IPS-11a (cell line): ENCODE data around the gene PFKFB3.
"Not testable (repeated sequence)": the region's sequence is repeated elsewhere in the genome, so short reads cannot be mapped to it uniquely, and the experiment has no call there.

Source experiments
- H3K4me3 ChIP-seq: one replicate; pipeline ENCODE4 v1.5.1; 2013; ENCODE audit warnings: low read depth, low read length, control low read depth

The PFKFB3 gene

DNA sequence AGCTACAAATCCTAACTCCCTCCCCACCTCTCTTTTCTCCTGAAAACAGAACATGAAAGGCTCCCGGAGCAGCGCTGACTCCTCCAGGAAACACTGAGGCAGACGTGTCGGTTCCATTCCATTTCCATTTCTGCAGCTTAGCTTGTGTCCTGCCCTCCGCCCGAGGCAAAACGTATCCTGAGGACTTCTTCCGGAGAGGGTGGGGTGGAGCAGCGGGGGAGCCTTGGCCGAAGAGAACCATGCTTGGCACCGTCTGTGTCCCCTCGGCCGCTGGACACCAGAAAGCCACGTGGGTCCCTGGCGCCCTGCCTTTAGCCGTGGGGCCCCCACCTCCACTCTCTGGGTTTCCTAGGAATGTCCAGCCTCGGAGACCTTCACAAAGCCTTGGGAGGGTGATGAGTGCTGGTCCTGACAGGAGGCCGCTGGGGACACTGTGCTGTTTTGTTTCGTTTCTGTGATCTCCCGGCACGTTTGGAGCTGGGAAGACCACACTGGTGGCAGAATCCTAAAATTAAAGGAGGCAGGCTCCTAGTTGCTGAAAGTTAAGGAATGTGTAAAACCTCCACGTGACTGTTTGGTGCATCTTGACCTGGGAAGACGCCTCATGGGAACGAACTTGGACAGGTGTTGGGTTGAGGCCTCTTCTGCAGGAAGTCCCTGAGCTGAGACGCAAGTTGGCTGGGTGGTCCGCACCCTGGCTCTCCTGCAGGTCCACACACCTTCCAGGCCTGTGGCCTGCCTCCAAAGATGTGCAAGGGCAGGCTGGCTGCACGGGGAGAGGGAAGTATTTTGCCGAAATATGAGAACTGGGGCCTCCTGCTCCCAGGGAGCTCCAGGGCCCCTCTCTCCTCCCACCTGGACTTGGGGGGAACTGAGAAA is 30.4 kb downstream of the PFKFB3 start:
- no peak overlapping the region for H3K4me3 ChIP-seq

DNA sequence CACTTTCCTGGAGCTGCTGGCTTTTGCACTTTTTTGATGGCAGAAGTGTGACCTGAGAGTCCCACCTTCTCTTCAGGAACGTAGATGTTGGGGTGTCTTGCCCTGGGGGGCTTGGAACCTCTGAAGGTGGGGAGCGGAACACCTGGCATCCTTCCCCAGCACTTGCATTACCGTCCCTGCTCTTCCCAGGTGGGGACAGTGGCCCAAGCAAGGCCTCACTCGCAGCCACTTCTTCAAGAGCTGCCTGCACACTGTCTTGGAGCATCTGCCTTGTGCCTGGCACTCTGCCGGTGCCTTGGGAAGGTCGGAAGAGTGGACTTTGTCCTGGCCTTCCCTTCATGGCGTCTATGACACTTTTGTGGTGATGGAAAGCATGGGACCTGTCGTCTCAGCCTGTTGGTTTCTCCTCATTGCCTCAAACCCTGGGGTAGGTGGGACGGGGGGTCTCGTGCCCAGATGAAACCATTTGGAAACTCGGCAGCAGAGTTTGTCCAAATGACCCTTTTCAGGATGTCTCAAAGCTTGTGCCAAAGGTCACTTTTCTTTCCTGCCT is 31.1 kb downstream of the PFKFB3 start:
- H3K4me3 ChIP-seq = no peak overlapping the region

DNA sequence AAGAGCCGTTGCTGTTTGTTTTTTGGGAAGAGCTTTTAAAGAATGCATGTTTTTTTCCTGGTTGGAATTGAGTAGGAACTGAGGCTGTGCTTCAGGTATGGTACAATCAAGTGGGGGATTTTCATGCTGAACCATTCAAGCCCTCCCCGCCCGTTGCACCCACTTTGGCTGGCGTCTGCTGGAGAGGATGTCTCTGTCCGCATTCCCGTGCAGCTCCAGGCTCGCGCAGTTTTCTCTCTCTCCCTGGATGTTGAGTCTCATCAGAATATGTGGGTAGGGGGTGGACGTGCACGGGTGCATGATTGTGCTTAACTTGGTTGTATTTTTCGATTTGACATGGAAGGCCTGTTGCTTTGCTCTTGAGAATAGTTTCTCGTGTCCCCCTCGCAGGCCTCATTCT is 31.6 kb downstream of the PFKFB3 start:
- H3K4me3 ChIP-seq = no peak overlapping the region

DNA sequence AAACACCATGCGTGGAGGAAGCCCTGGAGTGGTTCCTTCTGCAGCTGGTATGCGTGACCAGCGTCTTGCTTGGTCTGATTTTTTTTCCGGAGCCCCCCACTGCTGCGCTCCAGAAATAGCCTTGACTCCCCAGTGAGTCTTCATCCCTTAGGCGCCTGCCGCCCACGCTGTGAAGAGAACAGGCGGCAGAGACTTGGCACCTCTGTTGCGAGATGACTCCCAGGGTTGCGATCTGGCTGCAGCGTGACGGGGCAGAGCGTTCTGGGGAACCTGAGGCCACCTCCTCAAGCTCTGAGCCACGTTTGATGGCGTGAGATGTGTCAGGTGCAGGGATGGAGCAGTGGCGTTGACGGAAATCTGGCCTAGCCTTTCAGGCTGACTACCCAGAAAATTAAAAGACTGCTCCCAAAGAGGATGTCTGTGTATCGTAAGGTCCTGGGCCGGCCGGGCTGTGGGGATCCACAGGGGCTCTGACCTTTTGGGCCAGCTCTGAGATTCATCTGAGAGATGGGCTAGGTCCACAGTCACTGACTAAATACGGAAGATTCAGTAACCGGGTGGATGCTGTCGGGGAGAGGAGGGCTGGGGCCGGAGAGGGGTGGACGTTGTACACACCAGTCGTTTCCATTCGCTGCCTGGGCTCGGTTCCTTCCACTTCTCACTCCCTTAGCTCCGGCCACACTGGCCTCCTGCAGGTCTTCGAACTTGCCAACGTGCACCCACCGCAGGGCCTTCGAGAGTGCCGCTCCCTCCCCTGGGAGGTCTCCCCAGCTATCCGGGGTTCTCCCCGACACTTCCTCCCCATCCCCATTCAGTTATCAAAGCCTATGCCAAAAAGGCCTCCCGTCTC is 33.8 kb downstream of the PFKFB3 start:
- H3K4me3 ChIP-seq = no peak overlapping the region

DNA sequence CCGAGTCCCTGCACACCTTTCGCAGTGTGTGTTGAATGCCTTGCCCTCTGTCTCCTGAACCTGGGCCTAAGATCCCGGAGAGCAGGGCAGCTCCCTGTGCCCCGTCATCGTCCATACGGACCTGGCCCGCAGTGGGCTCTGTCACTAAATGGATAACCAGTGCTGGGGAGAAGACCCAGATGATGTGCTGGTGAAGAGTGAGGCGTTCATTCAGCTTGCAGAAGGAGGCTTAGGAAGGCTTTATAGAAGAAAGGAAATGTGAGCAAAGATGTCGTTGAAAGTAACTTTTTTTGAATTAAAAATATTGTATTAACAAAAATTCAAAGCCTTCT is 34.4 kb downstream of the PFKFB3 start:
- no peak overlapping the region for H3K4me3 ChIP-seq

DNA sequence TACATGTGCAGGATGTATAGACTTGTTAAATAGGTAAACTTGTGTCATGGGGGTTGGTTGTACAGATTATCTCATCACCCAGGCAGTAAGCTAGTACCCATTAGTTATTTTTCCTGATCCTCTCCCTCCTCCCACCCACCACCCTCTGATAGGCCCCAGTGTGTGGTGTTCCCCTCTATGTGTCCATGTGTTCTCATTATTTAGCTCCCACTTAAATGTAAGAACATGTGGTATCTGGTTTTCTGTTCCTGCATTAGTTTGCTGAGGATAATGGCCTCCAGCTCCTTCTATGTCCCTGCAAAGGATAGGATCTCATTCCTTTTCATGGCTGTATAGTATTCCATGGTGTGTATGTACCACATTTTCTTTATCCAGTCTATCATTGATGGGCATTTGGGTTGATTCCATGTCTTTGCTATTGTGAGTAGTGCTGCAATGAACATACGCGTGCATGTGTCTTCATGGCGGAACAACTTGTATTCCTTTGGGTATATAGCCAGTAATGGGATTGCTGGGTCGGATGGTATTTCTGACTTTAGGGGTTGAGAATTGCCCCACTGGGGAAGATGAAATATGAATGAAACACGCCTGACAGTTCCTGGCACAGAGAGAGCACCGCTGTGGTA is 36.0 kb downstream of the PFKFB3 start:
- H3K4me3 ChIP-seq = not testable (repeated sequence)

DNA sequence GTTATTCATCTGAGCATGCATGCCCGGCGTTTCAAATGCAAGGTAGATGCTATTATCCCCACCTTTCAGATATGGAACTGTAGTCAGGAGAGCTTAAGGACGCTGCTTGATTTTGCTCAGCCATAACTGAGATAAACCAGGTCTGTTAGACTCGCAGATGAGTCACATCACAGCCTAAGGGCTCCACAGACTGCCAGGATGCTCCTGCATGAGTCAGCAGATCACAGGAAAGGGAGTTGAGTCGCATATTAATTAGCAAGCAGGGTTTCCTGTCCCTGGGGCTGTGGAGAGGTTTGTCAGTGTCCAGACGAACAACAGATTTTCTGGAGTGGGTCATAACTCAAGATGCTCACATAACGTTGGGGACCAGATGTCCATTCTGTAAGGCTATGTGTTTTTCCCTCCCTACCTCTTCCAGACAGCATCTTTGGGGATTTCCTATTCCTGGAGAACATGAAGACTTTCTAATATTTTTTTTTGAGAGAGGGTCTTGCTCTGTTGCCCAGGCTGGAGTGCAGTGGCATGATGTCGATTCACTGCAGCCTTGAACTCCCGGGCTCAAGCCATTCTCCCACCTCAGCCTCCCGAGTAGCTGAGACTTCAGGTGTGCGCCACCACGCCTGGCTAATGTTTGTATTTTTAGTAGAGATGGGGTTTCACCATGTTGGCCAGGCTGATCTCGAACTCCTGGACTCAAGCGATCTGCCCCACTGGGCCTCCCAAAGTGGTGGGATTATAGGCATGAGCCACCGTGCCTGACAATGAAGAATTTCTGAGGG is 36.7 kb downstream of the PFKFB3 start:
- no peak overlapping the region for H3K4me3 ChIP-seq

DNA sequence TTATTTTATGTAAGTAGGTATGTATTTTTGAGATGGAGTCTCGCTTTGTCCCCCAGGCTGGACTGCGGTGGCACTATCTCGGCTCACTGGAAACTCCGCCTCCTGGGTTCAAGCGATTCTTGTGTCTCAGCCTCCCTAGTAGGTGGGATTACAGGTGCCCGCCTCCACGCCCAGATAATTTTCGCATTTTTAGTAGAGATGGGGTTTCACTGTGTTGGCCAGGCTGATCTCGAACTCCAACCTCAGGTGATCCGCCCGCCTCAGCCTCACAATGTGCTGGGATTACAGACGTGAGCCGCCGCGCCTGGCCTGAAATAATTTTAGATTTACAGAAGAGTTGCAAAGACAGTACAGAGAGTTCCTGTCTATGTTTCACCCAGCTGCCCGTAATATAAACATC is 37.5 kb downstream of the PFKFB3 start:
- H3K4me3 ChIP-seq = no peak overlapping the region

DNA sequence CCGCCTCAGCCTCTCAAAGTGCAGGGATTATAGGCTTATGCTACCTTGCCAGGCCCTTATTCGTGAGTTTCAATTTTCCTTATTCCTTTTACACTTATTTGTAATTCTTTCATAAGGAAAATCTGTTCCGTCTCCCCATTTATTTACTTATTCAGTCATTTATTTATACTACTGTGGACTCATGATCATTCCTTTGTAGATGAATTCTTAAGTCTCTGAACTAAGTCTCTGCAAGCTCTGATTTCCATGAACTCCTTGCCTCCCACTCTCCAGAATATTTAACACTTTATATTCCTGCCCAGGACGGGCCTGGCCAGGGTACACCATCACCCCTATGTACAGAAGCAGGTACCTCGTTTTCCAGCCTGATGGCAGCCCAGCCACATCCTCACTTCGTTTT is 39.4 kb downstream of the PFKFB3 start:
- H3K4me3 ChIP-seq = no peak overlapping the region

DNA sequence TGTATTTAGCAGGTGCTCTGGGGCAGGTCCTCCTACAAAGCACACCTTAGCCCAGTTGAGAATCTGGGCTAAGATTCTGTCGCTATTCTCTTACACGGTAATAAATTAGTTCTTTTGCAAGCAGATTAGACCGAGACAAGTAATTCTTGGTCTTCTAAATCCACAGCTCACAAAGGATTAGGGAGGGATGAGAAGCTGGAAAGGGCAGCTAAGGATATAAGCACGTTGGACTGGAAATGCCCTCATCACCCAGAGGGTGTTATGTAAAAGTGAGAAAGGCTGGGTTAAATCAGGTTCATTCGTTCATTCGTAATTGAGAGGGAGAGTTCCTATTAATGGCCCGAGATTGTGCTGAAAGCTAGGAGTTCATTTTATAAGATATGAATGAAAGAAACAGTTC is 41.8 kb downstream of the PFKFB3 start:
- H3K4me3 ChIP-seq = no peak overlapping the region

DNA sequence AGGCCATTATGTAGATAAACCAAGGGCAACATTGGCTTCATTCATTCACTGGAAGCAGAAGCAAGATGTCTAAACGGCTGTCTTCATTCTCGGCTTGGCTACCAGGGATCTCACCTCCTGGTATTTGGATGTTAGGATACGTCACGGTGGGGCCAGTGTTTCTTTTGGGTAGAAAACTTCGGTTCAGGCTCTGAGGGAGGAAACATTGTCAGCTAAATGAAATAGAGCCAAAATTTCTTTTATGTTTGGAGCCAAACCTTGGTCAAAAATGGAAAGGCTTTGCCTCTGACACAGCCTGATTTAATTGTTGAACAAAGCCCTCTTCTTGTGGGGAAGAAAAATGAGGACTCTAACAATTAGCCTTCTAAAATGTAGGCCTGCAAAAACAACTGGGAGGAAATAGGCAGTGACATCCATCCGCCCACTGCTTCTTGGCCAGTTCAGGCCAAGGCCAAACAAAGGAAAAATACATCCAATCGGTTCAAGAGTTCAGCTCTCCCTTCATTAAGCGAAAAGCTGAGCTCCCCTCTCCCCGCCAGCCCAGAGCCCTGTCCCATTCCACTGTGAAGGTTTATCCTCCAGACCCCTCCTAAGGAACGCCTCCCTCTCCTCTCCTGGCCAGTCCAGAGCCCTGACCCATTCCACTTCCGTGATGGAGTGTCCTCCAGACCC is 44.4 kb downstream of the PFKFB3 start:
- H3K4me3 ChIP-seq = no peak overlapping the region

DNA sequence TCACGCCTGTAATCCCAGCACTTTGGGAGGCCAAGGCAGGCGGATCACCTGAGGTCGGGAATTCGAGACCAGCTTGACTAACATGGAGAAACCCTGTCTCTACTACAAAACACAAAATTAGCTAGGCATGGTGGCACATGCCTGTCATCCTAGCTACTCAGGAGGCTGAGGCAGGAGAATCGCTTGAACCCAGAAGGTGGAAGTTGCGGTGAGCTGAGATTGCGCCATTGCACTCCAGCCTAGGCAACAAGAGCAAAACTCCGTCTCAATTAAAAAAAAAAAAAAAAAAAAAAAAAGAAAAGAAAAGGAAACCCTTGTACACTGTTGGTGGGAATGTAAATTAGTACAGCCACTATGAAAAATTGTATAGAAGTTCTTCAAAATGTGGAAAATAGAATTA is 46.2 kb downstream of the PFKFB3 start:
- not testable (repeated sequence) for H3K4me3 ChIP-seq

DNA sequence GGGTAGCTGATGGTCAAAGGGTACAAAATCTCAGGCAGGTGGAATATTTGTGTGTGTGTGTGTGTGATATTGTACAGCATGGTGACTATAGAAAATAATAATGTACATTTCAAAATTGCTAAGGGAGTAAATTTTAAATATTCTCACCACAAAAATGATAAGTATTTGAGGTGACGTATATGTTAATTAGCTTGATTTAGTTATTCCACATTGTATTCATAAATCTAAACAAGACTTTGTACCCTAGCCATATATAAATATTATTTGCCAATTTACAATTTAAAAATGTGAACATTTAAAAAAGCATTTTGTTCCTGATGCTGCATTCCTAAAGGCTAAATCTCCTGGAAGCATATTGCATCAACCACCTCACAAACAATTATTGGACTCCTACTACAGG is 47.0 kb downstream of the PFKFB3 start:
- no peak overlapping the region for H3K4me3 ChIP-seq

DNA sequence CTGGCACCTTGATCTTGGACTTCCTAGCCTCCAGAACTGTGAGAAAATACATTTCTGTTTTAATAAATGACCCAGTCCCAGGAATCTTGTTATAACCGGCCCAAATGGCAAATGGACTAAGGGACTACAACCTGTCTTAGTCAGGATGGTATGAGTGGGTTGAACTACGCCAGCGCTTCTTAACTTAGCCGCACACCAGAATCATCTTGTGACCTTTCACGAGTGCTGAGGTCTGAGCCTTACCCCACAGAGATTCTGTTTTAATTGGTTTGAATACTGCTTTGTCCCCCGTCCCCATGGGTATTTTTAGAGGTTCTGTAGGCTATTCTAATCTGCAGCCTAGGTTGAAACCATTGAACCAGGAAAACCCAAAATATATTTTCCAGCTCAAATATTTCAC is 48.0 kb downstream of the PFKFB3 start:
- no peak overlapping the region for H3K4me3 ChIP-seq

DNA sequence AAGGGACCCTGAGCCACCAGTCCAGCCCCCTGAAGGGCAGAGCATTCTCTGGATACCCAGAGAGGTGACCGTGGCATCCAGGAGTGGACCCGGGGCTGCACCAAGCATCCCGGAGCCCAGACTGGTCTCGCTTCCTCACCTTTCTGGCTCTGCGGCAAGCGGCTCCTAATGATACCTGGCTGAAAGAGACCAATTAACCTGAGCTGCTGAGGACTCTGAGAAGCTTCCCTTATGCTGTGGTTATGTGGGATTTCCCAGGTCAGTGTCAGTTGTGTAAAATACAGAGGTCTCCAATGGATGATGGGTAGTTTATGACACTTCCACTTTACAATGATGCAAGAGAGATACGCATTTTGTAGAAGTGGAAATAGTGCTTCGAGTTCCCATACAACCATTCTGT is 51.5 kb downstream of the PFKFB3 start:
- H3K4me3 ChIP-seq = no peak overlapping the region

DNA sequence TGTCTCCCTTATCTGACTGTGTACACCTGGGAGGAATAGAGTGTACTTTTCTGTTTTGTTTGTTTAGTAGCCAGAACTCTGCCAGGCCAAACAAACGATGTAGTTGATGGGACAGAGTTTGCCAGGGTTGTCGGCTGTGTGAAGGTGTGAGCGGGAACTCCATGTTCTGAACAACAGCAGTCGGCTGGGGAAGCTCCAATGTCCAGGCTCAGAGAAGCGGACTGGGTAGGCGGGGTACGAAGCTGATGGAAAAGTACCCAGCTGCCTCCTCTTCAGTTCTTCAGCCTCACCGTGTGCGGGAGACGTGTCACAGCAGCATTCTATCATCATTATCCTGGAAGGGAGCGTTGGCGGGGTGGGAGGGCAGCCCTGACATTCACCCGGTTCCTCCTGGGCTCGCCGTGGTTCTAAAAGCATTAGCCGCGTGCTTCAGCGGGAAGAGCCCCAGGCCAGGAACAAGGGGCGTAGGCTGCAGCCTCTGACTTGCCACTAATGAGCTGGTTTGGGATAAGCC is 52.9 kb downstream of the PFKFB3 start:
- H3K4me3 ChIP-seq = no peak overlapping the region

DNA sequence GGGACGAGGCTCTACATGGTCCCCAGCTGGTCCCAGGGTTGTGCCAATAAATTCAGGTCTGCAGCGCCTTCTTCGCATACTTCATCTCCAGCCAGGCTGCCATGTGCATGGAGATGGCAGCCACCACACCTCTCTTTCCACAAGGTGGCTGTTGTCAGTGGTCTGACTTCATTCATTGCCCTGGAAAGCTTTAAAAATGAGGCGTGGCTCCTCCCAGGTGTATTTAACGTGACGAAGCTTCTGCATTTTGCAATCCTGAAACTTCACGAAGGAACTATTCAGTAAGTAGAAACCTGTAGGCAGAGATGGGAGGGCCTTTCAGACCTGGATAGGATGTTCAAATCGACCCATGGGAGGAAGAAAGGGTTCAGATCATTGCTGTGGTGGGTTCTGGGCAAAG is 53.7 kb downstream of the PFKFB3 start:
- H3K4me3 ChIP-seq = no peak overlapping the region

DNA sequence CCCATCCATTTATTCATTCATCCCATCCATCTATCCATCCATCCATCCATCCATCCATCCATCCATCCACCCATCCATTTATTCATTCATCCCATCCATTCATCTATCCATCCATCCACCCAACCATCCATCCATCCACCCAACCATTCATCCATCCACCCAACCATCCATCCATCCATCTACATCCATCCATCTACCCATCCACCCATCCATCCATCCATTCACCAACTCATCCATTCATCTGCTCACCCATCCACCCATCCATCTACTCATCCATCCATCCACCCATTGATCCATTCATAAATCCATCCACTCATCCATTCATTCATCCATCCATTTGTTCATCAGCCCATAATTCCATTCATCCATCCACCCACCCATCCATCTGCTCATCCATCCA is 56.4 kb downstream of the PFKFB3 start:
- H3K4me3 ChIP-seq = no peak overlapping the region

DNA sequence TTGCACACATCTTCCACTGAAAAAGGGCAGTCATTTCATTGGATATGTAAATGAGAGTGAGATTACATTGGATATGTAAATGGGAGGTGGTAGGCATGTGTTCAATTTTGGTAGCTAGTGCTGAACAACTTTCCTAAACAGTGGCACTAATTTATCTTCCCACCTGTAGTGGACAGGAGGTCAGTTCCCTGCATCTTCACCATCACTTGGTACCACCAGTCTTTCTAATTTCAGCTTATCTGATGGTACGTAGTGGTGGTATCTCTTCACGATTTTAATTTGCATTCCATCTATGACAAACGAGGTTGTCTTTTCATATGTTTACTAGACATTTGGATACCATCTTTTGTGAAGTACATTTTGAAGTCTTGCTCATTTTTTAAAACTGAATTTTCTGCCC is 58.1 kb downstream of the PFKFB3 start:
- H3K4me3 ChIP-seq = no peak overlapping the region

DNA sequence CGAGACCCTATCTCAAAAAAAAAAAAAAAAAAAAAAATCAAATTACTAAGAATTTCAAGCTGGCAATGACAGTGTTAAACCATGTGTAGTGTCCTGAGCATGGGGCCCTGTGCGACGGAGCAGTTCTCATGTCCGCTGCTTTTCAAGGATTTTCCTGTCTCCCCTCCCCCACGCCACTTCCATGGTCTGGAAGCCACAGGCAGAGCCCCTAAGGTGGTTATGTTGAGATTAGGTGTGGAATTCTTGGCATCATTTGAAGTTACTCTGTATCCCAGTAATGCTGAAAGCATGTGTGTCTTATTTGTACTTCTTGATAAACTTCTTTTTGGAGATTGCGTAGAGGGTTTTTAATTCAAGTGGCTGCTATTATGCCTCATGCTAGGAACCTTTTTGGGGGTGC is 65.2 kb downstream of the PFKFB3 start:
- no peak overlapping the region for H3K4me3 ChIP-seq
